Left ventricle myocardium inferior (tissue), 1 donor: ENCODE results near the gene DGCR2. TPM values are rescaled to one million over a fixed set of nuclear protein-coding genes. Genes with fewer than 3 reads are reported as not detected.

Experiments
- DNase-seq: peaks from one replicate; pipeline ENCODE4 v3.0.0-alpha.2; 2020
- H3K27ac ChIP-seq: fragments of 200-600 bp; replicated peaks from 2 replicates; pipeline ENCODE4 v1.8.0; 2021
- H3K27me3 ChIP-seq: fragments of 200-600 bp; 2 replicates; pipeline ENCODE4 v1.8.0; 2021; ENCODE audit warnings: low read depth
- H3K36me3 ChIP-seq: fragments of 200-600 bp; 2 replicates; pipeline ENCODE4 v1.8.0; 2021
- H3K4me1 ChIP-seq: fragments of 200-600 bp; 2 replicates; pipeline ENCODE4 v1.8.0; 2021
- H3K4me3 ChIP-seq: fragments of 200-600 bp; 2 replicates; pipeline ENCODE4 v1.8.0; 2021; ENCODE audit warnings: mild to moderate bottlenecking, moderate library complexity
- H3K9me3 ChIP-seq: fragments of 200-600 bp; replicated peaks from 2 replicates; pipeline ENCODE4 v1.8.0; 2021
- intact Hi-C: fragments of 100-400 bp; cut with micrococcal nuclease; formaldehyde crosslinking; loops from one replicate; pipeline ENCODE4 v1.11.0; 2022
- total RNA-seq: library from RNA; stranded (reverse); fragmentation: NEBNext Ultra II Directional; extraction: Animal tissue kit (Norgen Biotek cat#: 25700); gene quantifications from one replicate; pipeline ENCODE4 v1.2.1, GENCODE V29; 2021
- TF ChIP-seq, protein P1 (sequence below): fragments of 200-600 bp; IDR thresholded peaks from 2 replicates; pipeline ENCODE4 v1.8.0; 2021; ENCODE audit warnings: antibody characterized with exemption, mild to moderate bottlenecking, borderline replicate concordance
- donor health status: DM: no; HTN: yes; CAD: no; lungs with severe emphysema.

DGCR2 gene
- total RNA-seq, 1 donor from 2014 or later, result 33.0 TPM

DNA sequence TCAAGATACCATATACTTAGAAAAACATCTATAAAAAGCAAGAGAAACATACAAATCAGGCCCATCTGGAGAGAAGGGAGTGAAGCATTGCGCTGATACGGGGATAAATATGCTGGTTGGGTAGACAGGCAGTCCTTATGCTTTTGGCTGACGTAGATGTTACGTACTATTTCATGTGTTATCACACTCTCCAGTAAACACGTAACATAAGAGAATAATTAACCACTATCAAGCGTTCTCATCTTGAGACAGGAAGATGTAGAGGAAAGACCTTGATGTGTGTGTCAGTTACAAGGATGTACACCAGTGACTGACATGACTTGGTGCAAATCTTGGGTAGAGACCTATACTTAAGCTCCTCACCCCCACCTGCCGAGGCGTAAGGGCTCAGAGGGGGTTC lies 99.5 kb downstream of the DGCR2 start:
- TF ChIP-seq, protein P1, sequence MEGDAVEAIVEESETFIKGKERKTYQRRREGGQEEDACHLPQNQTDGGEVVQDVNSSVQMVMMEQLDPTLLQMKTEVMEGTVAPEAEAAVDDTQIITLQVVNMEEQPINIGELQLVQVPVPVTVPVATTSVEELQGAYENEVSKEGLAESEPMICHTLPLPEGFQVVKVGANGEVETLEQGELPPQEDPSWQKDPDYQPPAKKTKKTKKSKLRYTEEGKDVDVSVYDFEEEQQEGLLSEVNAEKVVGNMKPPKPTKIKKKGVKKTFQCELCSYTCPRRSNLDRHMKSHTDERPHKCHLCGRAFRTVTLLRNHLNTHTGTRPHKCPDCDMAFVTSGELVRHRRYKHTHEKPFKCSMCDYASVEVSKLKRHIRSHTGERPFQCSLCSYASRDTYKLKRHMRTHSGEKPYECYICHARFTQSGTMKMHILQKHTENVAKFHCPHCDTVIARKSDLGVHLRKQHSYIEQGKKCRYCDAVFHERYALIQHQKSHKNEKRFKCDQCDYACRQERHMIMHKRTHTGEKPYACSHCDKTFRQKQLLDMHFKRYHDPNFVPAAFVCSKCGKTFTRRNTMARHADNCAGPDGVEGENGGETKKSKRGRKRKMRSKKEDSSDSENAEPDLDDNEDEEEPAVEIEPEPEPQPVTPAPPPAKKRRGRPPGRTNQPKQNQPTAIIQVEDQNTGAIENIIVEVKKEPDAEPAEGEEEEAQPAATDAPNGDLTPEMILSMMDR, result no peak
- Histone ChIP-seq H3K27me3 (peaks cover 73% of the 10 kb centered on the region), H3K27ac (no peak overlapping the region), H3K36me3 (no peaks in the 10 kb centered on the region), H3K9me3 (no peaks in the 10 kb centered on the region), H3K4me3 (no peak overlapping the region), H3K4me1 (no peaks in the 10 kb centered on the region)
- intact Hi-C loops, result no loop called here
- no peak for DNase-seq

DNA sequence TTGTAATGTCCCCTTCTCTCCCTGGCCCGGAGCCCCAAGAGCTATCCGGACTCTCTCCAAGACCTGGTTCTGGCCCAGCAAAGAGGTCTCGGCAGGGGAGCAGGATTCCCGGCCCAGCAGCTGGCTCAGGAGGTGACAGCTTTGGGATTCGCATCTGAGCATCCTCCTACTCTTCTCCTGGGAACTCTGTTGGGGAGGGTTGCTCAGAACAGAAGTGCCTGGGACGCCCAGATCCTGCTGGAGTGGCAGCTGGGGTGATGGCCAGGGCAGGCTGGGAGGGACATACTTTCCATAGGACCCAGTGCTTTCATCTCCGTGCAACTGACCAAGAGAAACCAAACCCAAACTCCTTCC lies 102.6 kb downstream of the DGCR2 start:
- TF ChIP-seq, protein P1, result no peak
- peaks cover 87% of the 10 kb centered on the region for H3K27me3 ChIP-seq
- H3K36me3 ChIP-seq, result no peaks in the 10 kb centered on the region
- no peaks in the 10 kb centered on the region for H3K4me1 ChIP-seq
- no peak overlapping the region for H3K27ac ChIP-seq
- intact Hi-C loops, result no loop called here
- H3K4me3 ChIP-seq, result no peak overlapping the region
- no peaks in the 10 kb centered on the region for H3K9me3 ChIP-seq
- DNase-seq, result no peak

DNA sequence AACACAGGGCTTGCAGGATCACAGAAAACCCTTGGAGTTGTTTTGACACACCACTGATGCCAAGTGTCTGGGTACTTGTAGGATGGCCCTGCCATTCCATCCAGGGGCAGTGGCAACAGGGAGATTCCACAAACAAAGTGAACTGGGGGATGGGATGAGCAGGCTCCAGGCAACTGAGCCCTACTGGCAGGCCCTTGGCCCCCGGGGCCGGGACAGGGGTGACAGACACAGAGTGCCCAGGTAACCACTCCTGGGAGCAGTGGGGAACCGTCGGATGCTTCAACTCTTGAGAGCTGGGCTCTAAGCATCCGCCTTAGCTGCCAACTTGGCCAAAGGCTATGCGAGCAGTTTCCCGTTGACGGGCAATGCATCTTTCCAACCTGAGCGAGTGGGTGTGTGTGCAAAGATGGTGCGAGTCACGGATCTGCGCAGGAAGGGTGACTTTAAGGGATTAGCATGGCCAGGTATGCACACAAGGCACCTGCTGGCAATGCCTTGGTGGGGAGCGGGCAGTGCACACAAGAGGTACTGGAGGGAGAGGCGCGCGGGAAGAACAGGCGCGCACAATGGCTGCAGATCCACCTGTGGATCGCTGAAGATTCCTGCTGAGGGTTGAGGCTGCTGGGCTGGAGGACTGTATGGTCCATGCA lies 103.1 kb downstream of the DGCR2 start:
- intact Hi-C loops, result no loop called here
- H3K27me3 ChIP-seq, result peaks cover 92% of the 10 kb centered on the region
- H3K9me3 ChIP-seq, result no peaks in the 10 kb centered on the region
- no peaks in the 10 kb centered on the region for H3K4me1 ChIP-seq
- TF ChIP-seq, protein P1, result no peak
- H3K36me3 ChIP-seq, result no peaks in the 10 kb centered on the region
- H3K27ac ChIP-seq, result no peak overlapping the region
- no peak for DNase-seq
- no peak overlapping the region for H3K4me3 ChIP-seq

DNA sequence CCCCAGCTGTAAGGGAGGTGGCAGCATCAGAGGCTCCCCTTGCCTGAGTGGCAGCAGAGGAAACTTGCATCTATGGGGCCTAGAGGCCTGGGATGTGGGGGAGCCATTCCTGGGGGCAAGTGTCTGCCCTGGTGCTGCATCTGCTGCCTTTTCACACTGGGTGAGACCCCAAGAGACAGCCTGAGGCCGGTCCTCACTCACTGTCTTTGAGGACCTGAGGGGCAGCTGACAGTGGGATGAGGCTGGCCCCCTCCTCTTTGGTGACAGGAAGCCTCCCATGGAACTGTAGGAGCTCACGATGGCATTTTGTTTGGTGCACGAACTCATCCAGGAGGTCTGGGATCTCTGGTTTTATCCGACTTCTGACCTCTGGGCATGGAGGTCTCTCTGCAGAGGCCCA lies 104.0 kb downstream of the DGCR2 start:
- H3K27me3 ChIP-seq, result peaks cover 95% of the 10 kb centered on the region
- TF ChIP-seq, protein P1, result no peak
- no peak overlapping the region for H3K27ac ChIP-seq
- intact Hi-C loops, result no loop called here
- no peaks in the 10 kb centered on the region for H3K9me3 ChIP-seq
- H3K36me3 ChIP-seq, result no peaks in the 10 kb centered on the region
- no peak for DNase-seq
- no peaks in the 10 kb centered on the region for H3K4me1 ChIP-seq
- no peak overlapping the region for H3K4me3 ChIP-seq

DNA sequence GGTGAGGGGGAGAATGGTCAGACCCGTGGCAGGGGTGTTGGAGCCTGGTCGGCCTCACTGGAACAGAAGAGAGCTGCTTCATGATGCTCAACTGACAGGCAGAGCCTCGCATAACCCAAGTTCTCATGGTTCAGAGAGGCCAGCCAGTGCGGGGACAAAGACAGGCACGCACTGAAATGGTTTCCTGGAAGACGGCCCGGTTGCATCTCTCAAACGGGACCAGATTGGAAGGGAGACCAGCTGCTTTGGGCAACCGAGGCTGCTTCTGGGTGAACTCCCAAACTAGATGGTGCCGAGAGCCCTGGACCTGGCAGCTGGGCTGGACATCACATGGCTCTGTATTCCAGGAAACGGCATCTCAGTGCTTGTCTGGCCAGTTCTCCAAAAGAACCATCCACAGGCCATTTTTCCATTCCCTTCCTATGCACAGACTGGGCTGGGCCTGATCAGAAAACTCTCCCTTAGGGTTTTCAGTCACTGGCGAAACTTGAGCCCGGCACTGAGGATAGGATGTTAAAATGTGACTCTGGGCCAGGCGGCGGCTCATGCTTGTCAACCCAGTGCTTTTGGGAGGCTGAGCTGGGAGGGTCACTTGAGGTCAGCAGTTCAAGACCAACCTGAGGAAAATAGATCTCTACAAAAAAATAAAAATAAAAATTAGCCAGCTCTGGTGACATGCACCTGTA lies 106.0 kb downstream of the DGCR2 start:
- TF ChIP-seq, protein P1, result no peak
- Histone ChIP-seq H3K9me3 (no peaks in the 10 kb centered on the region), H3K36me3 (no peaks in the 10 kb centered on the region), H3K4me3 (no peak overlapping the region), H3K27ac (no peak overlapping the region), H3K4me1 (no peaks in the 10 kb centered on the region), H3K27me3 (peaks cover 89% of the 10 kb centered on the region)
- intact Hi-C loops, result no loop called here
- DNase-seq, result no peak
